DMS53 (cell line): ENCODE results near the gene ACTA1.
"Not testable (repeated sequence)": the region's sequence is repeated elsewhere in the genome, so short reads cannot be mapped to it uniquely, and the experiment has no call there.

Experiments used
- DNase-seq: peaks from one replicate; lab custom pipeline; 2025; lab: John Stamatoyannopoulos, UW

Gene ACTA1

GRCh38 chr1:229440851-229441537 is 7.1 kb upstream of the ACTA1 start:
- DNase-seq, result no peak

GRCh38 chr1:229438021-229438420 is 4.1 kb upstream of the ACTA1 start:
- DNase-seq, result no peak

- no peak for DNase-seq
Measured at GRCh38 chr1:229437443-229437842, 3.5 kb upstream of the ACTA1 start.

- DNase-seq, result no peak
Measured at GRCh38 chr1:229436201-229436600, 2.3 kb upstream of the ACTA1 start.

GRCh38 chr1:229434641-229435051 is 752 bp upstream of the ACTA1 start:
- DNase-seq, result peak; percentile 32

- DNase-seq, result peak; percentile 45
Measured at GRCh38 chr1:229433364-229434004, 410 bp downstream of the ACTA1 start.

- no peak for DNase-seq
Measured at GRCh38 chr1:229432905-229433304, 989 bp downstream of the ACTA1 start.

- DNase-seq, result peak; percentile 63
Measured at GRCh38 chr1:229432116-229432461, 1.8 kb downstream of the ACTA1 start.

- no peak for DNase-seq
Measured at GRCh38 chr1:229431284-229432115, 2.4 kb downstream of the ACTA1 start.

GRCh38 chr1:229430761-229431283 is 3.1 kb downstream of the ACTA1 start:
- DNase-seq, result no peak

- DNase-seq, result no peak
Measured at GRCh38 chr1:229428256-229428655, 5.6 kb downstream of the ACTA1 start.

- DNase-seq, result no peak
Measured at GRCh38 chr1:229427572-229427971, 6.3 kb downstream of the ACTA1 start.

GRCh38 chr1:229425564-229426159 is 8.2 kb downstream of the ACTA1 start:
- DNase-seq, result no peak

GRCh38 chr1:229420765-229421164 is 13.1 kb downstream of the ACTA1 start:
- DNase-seq, result peak; percentile 77

GRCh38 chr1:229420224-229420623 is 13.7 kb downstream of the ACTA1 start:
- no peak for DNase-seq

GRCh38 chr1:229418586-229418985 is 15.3 kb downstream of the ACTA1 start:
- not testable (repeated sequence) for DNase-seq

GRCh38 chr1:229412810-229413209 is 21.1 kb downstream of the ACTA1 start:
- not testable (repeated sequence) for DNase-seq

- no peak for DNase-seq
Measured at GRCh38 chr1:229412056-229412455, 21.8 kb downstream of the ACTA1 start.

- DNase-seq, result no peak
Measured at GRCh38 chr1:229411434-229412055, 22.3 kb downstream of the ACTA1 start.

- peak; percentile 89 for DNase-seq
Measured at GRCh38 chr1:229410692-229411433, 23.0 kb downstream of the ACTA1 start.

- DNase-seq, result no peak
Measured at GRCh38 chr1:229410370-229410691, 23.6 kb downstream of the ACTA1 start.
